HG02938 (cell line): ENCODE data around the gene TYMP.

ENCODE experiments used
- ATAC-seq: cut with Tn5 transposase; IDR thresholded peaks from one replicate; pipeline ENCODE4 v1.9.1; 2021; ENCODE audit warnings: mild to moderate bottlenecking, moderate library complexity; ENCODE audit not compliant: unreplicated experiment

Gene TYMP

GRCh38 chr22:50506611-50507420 is 23.0 kb downstream of the TYMP start:
- peak; percentile 7 for ATAC-seq

- no peak for ATAC-seq
Measured at GRCh38 chr22:50505776-50506610, 23.8 kb downstream of the TYMP start.

- ATAC-seq: no peak
Measured at GRCh38 chr22:50505276-50505775, 24.5 kb downstream of the TYMP start.

- ATAC-seq: no peak
Measured at GRCh38 chr22:50504369-50505211, 25.2 kb downstream of the TYMP start.

- no peak for ATAC-seq
Measured at GRCh38 chr22:50503475-50504145, 26.2 kb downstream of the TYMP start.

- ATAC-seq: no peak
Measured at GRCh38 chr22:50502628-50503474, 27.0 kb downstream of the TYMP start.

- ATAC-seq: no peak
Measured at GRCh38 chr22:50502096-50502495, 27.7 kb downstream of the TYMP start.

- no peak for ATAC-seq
Measured at GRCh38 chr22:50500452-50500851, 29.4 kb downstream of the TYMP start.

- ATAC-seq: no peak
Measured at GRCh38 chr22:50498322-50498890, 31.4 kb downstream of the TYMP start.

GRCh38 chr22:50497093-50497492 is 32.7 kb downstream of the TYMP start:
- no peak for ATAC-seq

- no peak for ATAC-seq
Measured at GRCh38 chr22:50490531-50491308, 39.1 kb downstream of the TYMP start.

GRCh38 chr22:50489363-50490243 is 40.2 kb downstream of the TYMP start:
- no peak for ATAC-seq

GRCh38 chr22:50488886-50489285 is 40.9 kb downstream of the TYMP start:
- ATAC-seq: no peak

GRCh38 chr22:50488006-50488677 is 41.7 kb downstream of the TYMP start:
- no peak for ATAC-seq

GRCh38 chr22:50487290-50488005 is 42.4 kb downstream of the TYMP start:
- no peak for ATAC-seq
